ENCODE data around the gene PNPLA3. TPM values are rescaled to one million over a fixed set of nuclear protein-coding genes. Genes with fewer than 3 reads are reported as not detected.

PNPLA3 gene
- total and polyA plus RNA-seq, 9 of the 15 experiments (the other 6 are each of a cell fraction or from before 2014, with no cell fraction given) = 0.20 to 0.48 (median 0.38) TPM; not detected in 6

DNA sequence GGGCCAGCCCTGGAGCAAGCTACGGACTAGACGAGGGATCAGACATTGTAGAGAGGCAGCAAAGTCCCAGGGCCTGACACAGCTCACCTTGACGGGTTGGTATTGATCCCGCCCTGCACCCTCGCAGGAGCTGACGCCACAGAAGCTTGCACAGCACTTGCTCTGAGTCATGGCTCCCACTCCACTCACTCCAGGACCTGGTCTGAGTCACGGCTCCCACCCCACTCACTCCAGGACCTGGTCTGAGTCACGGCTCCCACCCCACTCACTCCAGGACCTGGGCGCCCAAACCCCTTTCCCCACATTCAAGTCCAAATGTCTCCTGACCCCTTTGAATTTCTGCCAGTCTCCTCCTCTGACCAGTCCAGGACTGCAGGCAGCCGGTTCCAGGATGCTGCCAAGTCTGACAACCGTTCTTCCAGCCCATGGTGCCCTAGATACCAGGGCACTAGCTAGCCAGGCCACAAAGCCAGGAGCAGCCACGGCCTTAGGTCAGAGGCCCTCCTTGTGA lies 25.8 kb upstream of the PNPLA3 start:
- no peak overlapping the region for H2AFZ ChIP-seq (ENCODE audit: low read depth, low read length)
- no peak for ATAC-seq

More for the DNA sequence above, 25.8 kb upstream of the PNPLA3 start:
- H3K79me2 ChIP-seq (ENCODE audit: control insufficient read depth, insufficient read depth, low read length) = no peaks in the 10 kb centered on the region
- H3K4me1 ChIP-seq (replicated peaks in 1 of 2; ENCODE audit: control insufficient read depth in 2 of 2, insufficient read depth in 2 of 2, low read length in 2 of 2) = no peaks in the 10 kb centered on the region
- H3K4me3 ChIP-seq = no peak overlapping the region
- TF ChIP-seq HLTF (IDR thresholded peaks at IDR 0.05) = no peak
- no peak for TF ChIP-seq XRCC3 (IDR thresholded peaks at IDR 0.05)
- TF ChIP-seq TEAD2 (tag; IDR thresholded peaks at IDR 0.05) = no peak
- TF ChIP-seq ZKSCAN1 (IDR thresholded peaks at IDR 0.05; ENCODE audit: low read depth, low read length) = no peak
- no peak for TF ChIP-seq HNRNPK (IDR thresholded peaks at IDR 0.05; ENCODE audit: low read depth, low read length, poor library complexity, severe bottlenecking)
- TF ChIP-seq ZNF551 (CRISPR knock-in tag; IDR thresholded peaks at IDR 0.05) = no peak
- TF ChIP-seq GTF2A2 (tag; IDR thresholded peaks at IDR 0.05) = no peak
- TF ChIP-seq YY1 (IDR thresholded peaks at IDR 0.05; ENCODE audit: borderline replicate concordance in 1 of 3, control insufficient read depth in 1 of 3, extremely low read depth in 1 of 3, insufficient read depth in 3 of 3, insufficient read length in 1 of 3, insufficient replicate concordance in 2 of 3, low read depth in 1 of 3, low read length in 2 of 3) = no peak
- TF ChIP-seq, protein P1, sequence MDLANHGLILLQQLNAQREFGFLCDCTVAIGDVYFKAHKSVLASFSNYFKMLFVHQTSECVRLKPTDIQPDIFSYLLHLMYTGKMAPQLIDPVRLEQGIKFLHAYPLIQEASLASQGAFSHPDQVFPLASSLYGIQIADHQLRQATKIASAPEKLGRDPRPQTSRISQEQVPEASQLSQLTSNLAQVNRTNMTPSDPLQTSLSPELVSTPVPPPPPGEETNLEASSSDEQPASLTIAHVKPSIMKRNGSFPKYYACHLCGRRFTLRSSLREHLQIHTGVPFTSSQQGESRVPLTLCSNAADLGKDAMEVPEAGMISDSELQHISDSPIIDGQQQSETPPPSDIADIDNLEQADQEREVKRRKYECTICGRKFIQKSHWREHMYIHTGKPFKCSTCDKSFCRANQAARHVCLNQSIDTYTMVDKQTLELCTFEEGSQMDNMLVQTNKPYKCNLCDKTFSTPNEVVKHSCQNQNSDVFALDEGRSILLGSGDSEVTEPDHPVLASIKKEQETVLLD (IDR thresholded peaks at IDR 0.05) = no peak
- no peak for TF ChIP-seq FOXJ3 (CRISPR knock-in tag; IDR thresholded peaks at IDR 0.05)
- TF ChIP-seq FOXK2 (conservative IDR thresholded peaks at IDR 0.05 in 1 of 2, IDR thresholded peaks at IDR 0.05 in 1 of 2; ENCODE audit: low read depth in 2 of 2) = no peak
- DNase-seq (ENCODE audit: extremely low read depth in 1 of 4, low spot score in 3 of 4) (no peak), FAIRE-seq (no peak)
- no peak overlapping the region for H3K27ac ChIP-seq (ENCODE audit: extremely low read depth, low read depth, low read length)
- ChIA-PET CTCF (ENCODE audit: low intra/inter-chr PET ratio) (no interaction called here), POLR2A (no interaction called here)
- no peaks in the 10 kb centered on the region for H3K9me1 ChIP-seq (ENCODE audit: control insufficient read depth, insufficient read depth, low read length)
- no peak overlapping the region for H3K4me2 ChIP-seq (ENCODE audit: insufficient read depth, low read length)
- no peaks in the 10 kb centered on the region for H3K36me3 ChIP-seq (ENCODE audit: control insufficient read depth, insufficient read depth, low read length)
- in situ Hi-C loops (cut with MboI) (no loop called here), intact Hi-C loops (cut with micrococcal nuclease) (no loop called here)
- no peak overlapping the region for H3K9ac ChIP-seq (ENCODE audit: insufficient read depth in 1 of 2, low read depth in 2 of 2, low read length in 2 of 2)
- 0% methylated on average over 7 of the region's 12 CpGs for WGBS (ENCODE audit: insufficient coverage, low coverage, missing lambda C conversion rate)
- no TSS peak for BruUV-seq (replicated peaks)
- H3K9me3 ChIP-seq (replicated peaks; ENCODE audit: control insufficient read depth, insufficient read depth, low read depth, low read length) = no peaks in the 10 kb centered on the region
- H4K20me1 ChIP-seq (replicated peaks; ENCODE audit: control insufficient read depth, insufficient read depth, low read length) = peaks cover 8% of the 10 kb centered on the region
- H3K27me3 ChIP-seq (ENCODE audit: control insufficient read depth in 2 of 2, insufficient read depth in 2 of 2, low read length in 2 of 2) = peaks cover 0 to 12% of the 10 kb centered on the region in 2 experiments; a peak in 1 of 5 replicates

Measured in K562 (cell line).